WTC11 (cell line): Measurements from ENCODE around the gene BPIFB4.

Source experiments
- ARID4B ChIP-seq: sonication (generic); formaldehyde crosslinking; IDR thresholded peaks from 2 replicates; pipeline ENCODE4 v1.8.0; 2023; ENCODE audit warnings: missing genetic modification reagents, mild to moderate bottlenecking, borderline replicate concordance
- CTCF ChIP-seq: fragments of 200-600 bp; IDR thresholded peaks from 2 replicates; pipeline ENCODE4 v1.8.0; 2022; ENCODE audit warnings: antibody characterized with exemption
- E2F1 ChIP-seq: sonication (generic); formaldehyde crosslinking; IDR thresholded peaks from 2 replicates; pipeline ENCODE4 v1.8.0; 2022; ENCODE audit warnings: mild to moderate bottlenecking, missing genetic modification reagents
- FOXP1 ChIP-seq: sonication (generic); formaldehyde crosslinking; IDR thresholded peaks from 2 replicates; pipeline ENCODE4 v1.8.0; 2022; ENCODE audit warnings: missing genetic modification reagents, mild to moderate bottlenecking, moderate library complexity, borderline replicate concordance
- NFE2L1 ChIP-seq: sonication (generic); formaldehyde crosslinking; IDR thresholded peaks from 2 replicates; pipeline ENCODE4 v1.8.1; 2023; ENCODE audit warnings: missing genetic modification reagents
- ZNF281 ChIP-seq: sonication (generic); formaldehyde crosslinking; IDR thresholded peaks from 2 replicates; pipeline ENCODE4 v1.8.0; 2023; ENCODE audit warnings: mild to moderate bottlenecking, missing genetic modification reagents

- TF ChIP-seq ARID4B (no peak), NFE2L1 (CRISPR knock-in tag) (no peak), CTCF (no peak), FOXP1 (CRISPR knock-in tag) (no peak), ZNF281 (CRISPR knock-in tag) (no peak), E2F1 (CRISPR knock-in tag) (no peak)
Observed at GRCh38 chr20:33130568-33131061, 51.2 kb downstream of the BPIFB4 start.
